PC-9 (cell line): ENCODE data around the gene ALS2.

Experiments used
- EZH2 ChIP-seq: fragments of 200-600 bp; sonication (generic); IDR thresholded peaks from 2 replicates; pipeline ENCODE4 v1.8.0; 2017; ENCODE audit warnings: antibody characterized with exemption, low read depth
- TF ChIP-seq, protein P1 (sequence below): fragments of 200-600 bp; sonication (generic); conservative IDR thresholded peaks from 2 replicates; pipeline ENCODE4 v1.6.1; 2017; ENCODE audit warnings: mixed run types, antibody characterized with exemption, mild to moderate bottlenecking, moderate library complexity

DNA sequence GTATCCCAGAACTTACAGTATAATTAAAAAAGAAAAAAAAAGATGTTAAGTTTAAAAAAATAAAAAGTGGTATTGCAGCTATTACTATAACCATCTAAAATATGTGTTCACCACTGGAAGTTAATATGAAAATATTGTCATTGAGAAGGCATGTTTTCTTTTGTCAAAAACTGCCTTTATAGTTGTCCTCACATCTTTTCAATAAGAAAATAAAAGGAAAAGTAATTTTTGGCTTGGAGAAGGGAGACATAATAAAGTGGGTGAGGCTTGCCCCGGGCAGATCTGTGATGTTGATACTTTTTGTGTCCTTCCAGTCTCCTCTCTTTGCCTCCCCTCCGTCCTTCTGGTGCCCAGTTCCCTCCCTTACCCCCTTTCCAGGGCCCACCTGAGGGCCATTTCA lies 107.2 kb downstream of the ALS2 start:
- TF ChIP-seq, protein P1, sequence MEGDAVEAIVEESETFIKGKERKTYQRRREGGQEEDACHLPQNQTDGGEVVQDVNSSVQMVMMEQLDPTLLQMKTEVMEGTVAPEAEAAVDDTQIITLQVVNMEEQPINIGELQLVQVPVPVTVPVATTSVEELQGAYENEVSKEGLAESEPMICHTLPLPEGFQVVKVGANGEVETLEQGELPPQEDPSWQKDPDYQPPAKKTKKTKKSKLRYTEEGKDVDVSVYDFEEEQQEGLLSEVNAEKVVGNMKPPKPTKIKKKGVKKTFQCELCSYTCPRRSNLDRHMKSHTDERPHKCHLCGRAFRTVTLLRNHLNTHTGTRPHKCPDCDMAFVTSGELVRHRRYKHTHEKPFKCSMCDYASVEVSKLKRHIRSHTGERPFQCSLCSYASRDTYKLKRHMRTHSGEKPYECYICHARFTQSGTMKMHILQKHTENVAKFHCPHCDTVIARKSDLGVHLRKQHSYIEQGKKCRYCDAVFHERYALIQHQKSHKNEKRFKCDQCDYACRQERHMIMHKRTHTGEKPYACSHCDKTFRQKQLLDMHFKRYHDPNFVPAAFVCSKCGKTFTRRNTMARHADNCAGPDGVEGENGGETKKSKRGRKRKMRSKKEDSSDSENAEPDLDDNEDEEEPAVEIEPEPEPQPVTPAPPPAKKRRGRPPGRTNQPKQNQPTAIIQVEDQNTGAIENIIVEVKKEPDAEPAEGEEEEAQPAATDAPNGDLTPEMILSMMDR, result no peak
- no peak for TF ChIP-seq EZH2
